Neutrophil (primary cell): ENCODE data around the gene TMEM43.

Experiments
- H3K27ac ChIP-seq: fragments of 200-600 bp; sonication (generic); 2 replicates; pipeline ENCODE4 v1.5.1; 2016; ENCODE audit warnings: mild to moderate bottlenecking, moderate library complexity
- H3K27me3 ChIP-seq: fragments of 200-600 bp; sonication (generic); 2 replicates; pipeline ENCODE4 v1.6.0; 2016; ENCODE audit warnings: mild to moderate bottlenecking
- H3K36me3 ChIP-seq: fragments of 200-600 bp; sonication (generic); 2 replicates; pipeline ENCODE4 v1.5.1; 2017
- H3K4me1 ChIP-seq, 2 experiments: fragments of 200-600 bp in 1 of 2; sonication (generic) in 1 of 2; 1 replicate in 1 of 2; 2 replicates in 1 of 2; pipeline versions ENCODE4 v1.5.1 to v1.6.1; 2013 to 2016; ENCODE audit warnings: low read depth in 1 of 2, low read length in 1 of 2, mild to moderate bottlenecking in 1 of 2, moderate library complexity in 1 of 2; ENCODE audit not compliant: control insufficient read depth in 1 of 2, insufficient read depth in 1 of 2
- H3K4me3 ChIP-seq, 2 experiments: fragments of 200-600 bp in 1 of 2; sonication (generic) in 1 of 2; 1 replicate in 1 of 2; 2 replicates in 1 of 2; pipeline ENCODE4 v1.5.1; 2013 to 2016; ENCODE audit warnings: low read depth in 1 of 2, low read length in 1 of 2, mild to moderate bottlenecking in 1 of 2, moderate library complexity in 1 of 2
- H3K9me3 ChIP-seq: fragments of 200-600 bp; sonication (generic); 2 replicates; pipeline ENCODE4 v1.5.1; 2016
- TF ChIP-seq, protein P1 (sequence below): fragments of 200-600 bp; sonication (generic); IDR thresholded peaks from 2 replicates; pipeline ENCODE4 v1.5.1; 2016; ENCODE audit warnings: antibody characterized with exemption

Gene TMEM43

DNA sequence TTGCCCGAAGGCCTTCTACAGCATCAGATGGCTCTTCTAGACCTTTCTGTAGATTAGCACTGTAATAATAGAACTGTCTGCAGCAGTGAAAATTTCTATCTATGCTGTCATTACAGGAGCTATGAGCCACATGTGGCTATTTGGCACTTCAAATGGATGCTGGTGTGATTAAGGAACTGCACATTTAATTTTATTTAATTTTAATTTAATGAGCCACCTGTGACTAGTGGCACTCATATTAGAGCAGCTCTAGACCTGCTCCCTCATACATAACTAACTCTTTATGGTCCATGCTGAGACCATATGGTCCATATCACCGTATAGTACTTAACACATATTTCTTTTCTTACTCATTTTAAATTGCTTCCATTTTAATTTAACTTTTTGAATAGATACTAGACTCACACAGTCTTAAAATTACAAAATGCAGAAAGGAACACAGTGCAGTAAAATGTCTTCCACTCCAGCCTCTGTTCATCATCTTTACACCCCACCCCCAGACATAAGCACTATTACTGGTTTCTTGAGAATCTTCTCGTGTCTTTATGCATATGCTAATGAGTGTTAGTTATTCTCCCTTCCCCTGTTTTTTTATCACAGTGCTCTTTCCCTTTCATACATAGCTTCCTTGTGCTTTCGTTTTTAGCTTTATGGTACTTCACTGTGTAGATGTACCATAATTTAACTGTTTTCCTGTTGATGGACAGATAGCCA is 63.3 kb downstream of the TMEM43 start:
- TF ChIP-seq, protein P1, sequence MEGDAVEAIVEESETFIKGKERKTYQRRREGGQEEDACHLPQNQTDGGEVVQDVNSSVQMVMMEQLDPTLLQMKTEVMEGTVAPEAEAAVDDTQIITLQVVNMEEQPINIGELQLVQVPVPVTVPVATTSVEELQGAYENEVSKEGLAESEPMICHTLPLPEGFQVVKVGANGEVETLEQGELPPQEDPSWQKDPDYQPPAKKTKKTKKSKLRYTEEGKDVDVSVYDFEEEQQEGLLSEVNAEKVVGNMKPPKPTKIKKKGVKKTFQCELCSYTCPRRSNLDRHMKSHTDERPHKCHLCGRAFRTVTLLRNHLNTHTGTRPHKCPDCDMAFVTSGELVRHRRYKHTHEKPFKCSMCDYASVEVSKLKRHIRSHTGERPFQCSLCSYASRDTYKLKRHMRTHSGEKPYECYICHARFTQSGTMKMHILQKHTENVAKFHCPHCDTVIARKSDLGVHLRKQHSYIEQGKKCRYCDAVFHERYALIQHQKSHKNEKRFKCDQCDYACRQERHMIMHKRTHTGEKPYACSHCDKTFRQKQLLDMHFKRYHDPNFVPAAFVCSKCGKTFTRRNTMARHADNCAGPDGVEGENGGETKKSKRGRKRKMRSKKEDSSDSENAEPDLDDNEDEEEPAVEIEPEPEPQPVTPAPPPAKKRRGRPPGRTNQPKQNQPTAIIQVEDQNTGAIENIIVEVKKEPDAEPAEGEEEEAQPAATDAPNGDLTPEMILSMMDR = no peak
- Histone ChIP-seq H3K4me3 (no peak overlapping the region), H3K36me3 (peaks cover 45% of the 10 kb centered on the region), H3K27ac (no peak overlapping the region), H3K27me3 (no peaks in the 10 kb centered on the region), H3K9me3 (no peaks in the 10 kb centered on the region), H3K4me1 (no peaks in the 10 kb centered on the region)
